Tibial nerve (tissue), 4 donors: ENCODE data around the gene PACSIN1.

Experiments used
- EP300 ChIP-seq, 2 donors: sonication (generic); formaldehyde crosslinking; IDR thresholded peaks; one replicate each; pipeline ENCODE4 v1.6.1; 2017; ENCODE audit warnings: antibody characterized with exemption in 2 of 2, mild to moderate bottlenecking in 1 of 2
- POLR2A ChIP-seq, 2 donors: fragments of 450-650 bp; IDR thresholded peaks; one replicate each; pipeline ENCODE4 v1.6.1; 2017; ENCODE audit warnings: antibody characterized with exemption in 2 of 2, mild to moderate bottlenecking in 2 of 2, moderate library complexity in 2 of 2
- TF ChIP-seq, protein P1 (sequence below), 5 experiments: fragments of 200-600 bp in 3 of 5; fragments of 450-650 bp in 2 of 5; sonication (generic) in 3 of 5; IDR thresholded peaks; one replicate each; pipeline ENCODE4 v1.5.1; 2016 to 2019; ENCODE audit warnings: antibody characterized with exemption in 5 of 5, mild to moderate bottlenecking in 3 of 5, moderate library complexity in 2 of 5

DNA sequence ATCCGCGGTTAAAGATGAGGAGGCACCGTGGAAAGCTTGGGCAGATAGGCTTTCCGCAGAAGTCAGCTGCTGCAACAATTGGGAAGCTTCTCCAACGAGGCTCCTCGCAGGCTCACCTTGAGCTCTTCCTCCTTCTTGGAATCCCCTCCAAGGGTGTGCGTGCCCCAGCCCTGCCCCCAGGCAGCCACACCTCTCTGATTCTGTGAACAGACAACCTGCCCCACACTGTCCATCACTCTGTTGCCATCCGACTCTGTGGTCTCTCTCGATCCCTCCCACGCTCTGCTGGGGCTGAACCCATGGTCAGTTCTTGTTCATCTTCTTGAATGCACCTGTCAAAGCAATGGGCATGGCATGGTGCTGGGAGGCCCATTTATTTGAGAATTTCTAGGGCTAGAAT is 31.5 kb downstream of the PACSIN1 start:
- TF ChIP-seq, protein P1, sequence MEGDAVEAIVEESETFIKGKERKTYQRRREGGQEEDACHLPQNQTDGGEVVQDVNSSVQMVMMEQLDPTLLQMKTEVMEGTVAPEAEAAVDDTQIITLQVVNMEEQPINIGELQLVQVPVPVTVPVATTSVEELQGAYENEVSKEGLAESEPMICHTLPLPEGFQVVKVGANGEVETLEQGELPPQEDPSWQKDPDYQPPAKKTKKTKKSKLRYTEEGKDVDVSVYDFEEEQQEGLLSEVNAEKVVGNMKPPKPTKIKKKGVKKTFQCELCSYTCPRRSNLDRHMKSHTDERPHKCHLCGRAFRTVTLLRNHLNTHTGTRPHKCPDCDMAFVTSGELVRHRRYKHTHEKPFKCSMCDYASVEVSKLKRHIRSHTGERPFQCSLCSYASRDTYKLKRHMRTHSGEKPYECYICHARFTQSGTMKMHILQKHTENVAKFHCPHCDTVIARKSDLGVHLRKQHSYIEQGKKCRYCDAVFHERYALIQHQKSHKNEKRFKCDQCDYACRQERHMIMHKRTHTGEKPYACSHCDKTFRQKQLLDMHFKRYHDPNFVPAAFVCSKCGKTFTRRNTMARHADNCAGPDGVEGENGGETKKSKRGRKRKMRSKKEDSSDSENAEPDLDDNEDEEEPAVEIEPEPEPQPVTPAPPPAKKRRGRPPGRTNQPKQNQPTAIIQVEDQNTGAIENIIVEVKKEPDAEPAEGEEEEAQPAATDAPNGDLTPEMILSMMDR (IDR thresholded peaks at IDR 0.05), result no peak
- TF ChIP-seq POLR2A (IDR thresholded peaks at IDR 0.05) (no peak), EP300 (IDR thresholded peaks at IDR 0.05) (no peak)
